ENCODE measurements around the gene STX7.

Gene STX7

DNA sequence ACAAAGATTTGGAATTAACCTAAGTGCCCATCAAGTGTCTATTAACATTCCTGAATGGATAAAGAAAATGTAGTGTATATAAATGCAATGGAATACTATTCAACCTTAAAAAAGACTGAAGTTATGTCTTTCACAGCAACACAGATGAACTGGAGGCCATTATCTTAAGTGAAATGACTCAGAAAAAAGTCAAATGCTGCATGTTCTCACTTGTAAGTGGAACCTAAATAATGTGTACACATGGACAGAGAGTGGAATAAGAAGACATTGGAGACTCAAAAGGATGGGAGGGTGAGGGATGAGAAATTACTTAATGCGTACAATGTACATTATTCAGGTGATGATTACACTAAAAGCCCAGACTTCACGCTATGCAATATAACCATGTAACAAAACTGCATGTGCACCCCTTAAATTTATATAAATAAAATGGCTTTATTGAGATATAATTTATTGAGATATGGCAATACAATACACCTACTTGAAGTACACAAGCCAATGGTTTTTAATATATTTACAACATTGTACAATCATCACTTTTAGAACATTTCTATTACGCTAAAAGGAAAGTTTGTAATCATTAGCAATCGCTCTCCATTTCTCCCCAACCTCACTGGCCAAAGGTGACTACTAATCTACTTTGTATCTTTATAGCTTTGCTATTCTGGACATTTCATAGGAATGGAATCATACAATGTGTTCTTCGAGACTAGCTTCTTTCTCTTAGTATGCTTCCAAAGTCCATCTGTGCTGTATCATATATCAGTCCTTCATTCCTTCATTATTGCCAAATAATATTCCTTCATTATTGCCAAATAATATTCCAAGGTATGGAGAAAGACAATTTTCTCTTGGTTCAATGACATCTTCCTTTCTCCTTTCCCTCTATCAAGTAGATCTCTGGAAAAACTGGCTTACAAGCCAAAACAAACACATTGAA, 5.8 kb downstream of the STX7 start:
- no peak for DNase-seq

DNA sequence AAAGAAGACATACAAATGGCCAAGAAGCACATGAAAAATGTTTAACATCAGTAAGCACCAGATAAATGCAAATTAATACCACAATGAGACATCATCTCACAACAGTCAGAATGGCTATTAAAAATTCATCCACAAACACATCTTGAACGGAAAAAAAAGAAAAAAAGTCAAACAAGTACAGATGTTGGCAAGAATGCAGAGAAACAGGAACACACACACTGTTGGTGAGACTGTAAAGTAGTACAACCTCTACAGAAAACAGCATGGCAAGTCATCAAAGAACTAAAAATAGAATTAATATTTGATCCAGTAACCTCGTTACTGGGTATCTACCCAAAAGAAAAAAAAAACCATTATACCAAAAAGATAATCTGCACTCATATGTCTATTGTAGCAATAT, 6.5 kb downstream of the STX7 start:
- DNase-seq = no peak

DNA sequence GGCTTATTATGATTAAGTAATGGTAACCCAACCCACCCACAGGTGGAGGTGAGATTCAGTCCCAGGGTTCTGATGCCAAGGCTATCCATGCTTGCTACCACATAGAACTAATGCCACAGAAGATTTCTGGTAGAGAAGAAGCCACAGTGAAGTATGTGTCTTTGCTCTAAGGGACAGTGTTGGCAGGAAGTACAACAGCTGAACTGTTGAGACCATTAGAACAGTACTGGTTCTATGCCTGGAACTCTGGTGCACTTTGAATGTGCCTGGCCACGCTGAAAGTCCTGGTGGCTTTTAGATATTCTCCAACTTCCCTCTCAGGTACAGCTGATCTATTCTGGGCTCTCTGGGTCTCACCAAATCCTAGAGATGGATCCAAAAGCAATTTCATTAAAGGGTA, 7.8 kb downstream of the STX7 start:
- no peak for DNase-seq

DNA sequence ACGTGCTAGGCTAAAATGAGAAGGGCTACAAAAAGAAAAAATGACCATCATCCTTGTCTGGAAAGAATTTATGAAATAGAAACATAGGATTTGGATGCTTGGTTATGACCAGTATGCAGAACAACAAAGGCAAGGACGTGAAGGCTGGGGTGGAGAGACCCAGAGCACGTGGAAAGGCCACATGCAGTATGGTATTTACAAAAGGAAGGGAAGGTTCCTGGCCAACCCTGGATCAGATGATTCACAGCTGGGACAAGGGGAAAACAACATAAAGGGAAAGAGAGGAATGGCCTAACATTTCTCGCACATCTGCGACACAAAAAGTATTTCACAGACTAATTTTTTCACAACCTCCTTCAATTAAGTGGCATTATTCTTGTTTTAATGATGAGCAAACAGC, 8.2 kb downstream of the STX7 start:
- no peak for DNase-seq

DNA sequence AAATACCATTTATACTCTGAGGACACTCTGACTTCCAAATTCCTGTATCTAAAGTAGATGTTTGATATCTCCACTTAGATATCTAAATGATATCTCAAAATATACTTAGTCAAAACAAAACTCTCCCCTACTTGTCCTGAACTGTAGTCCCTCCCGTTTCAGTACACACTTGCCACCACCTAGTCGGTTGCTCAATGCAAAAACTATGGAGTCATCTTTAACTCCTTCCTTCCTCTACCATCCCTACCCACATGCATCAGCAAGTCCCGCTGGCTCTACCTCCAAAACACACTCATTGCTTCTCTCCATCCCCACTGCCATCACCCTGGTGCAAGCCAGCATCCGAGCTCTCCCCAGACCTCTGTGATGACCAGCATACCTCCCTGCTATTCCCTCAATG, 13.2 kb downstream of the STX7 start:
- DNase-seq = no peak

DNA sequence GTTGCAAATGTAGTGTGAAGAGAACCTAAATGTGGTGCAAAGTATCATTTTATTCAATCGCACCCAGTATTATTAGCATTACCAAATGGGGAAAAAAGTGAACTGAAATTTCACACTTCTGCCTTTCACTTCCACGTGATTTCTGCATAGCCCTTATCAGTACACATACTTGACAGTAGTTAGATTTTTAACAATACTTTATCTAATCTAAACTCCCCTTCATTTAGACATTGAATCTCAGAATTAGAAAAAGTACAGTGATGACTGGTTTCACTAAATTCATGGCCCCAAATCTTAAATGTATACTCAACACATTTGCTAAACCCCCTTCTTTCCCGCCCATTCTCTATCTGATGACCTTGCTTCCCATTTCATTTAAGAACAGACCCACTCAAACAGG, 14.3 kb downstream of the STX7 start:
- DNase-seq = no peak

DNA sequence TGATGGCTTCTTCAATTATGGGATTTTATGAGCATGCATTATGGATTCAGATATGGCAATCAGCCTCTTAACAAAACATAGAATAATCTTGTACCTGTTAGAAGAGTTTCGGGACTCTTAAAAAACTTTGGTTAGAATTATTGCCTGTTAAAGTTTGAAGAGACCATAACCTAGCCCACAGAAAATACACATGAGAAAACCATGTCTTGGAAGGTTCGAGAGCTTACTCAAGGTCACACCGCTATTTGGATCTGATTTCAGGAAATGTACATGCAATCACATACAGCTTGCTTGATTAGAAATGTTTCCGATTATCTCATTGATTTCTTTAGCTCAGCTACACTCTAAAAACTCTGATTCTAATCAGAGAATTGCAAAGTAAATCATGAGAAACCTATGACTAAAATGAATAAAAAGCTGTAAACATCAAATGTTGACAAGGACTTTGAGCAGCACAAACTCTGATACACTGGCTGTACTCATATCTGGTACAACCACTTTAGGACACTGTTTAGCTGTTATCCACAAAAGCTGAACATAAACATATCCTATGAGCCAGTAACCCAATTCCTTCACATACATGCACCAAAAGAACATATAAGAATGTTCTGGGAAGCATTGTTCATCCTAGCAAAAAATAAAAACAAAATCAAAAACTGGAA, 16.3 kb downstream of the STX7 start:
- no peak for DNase-seq

DNA sequence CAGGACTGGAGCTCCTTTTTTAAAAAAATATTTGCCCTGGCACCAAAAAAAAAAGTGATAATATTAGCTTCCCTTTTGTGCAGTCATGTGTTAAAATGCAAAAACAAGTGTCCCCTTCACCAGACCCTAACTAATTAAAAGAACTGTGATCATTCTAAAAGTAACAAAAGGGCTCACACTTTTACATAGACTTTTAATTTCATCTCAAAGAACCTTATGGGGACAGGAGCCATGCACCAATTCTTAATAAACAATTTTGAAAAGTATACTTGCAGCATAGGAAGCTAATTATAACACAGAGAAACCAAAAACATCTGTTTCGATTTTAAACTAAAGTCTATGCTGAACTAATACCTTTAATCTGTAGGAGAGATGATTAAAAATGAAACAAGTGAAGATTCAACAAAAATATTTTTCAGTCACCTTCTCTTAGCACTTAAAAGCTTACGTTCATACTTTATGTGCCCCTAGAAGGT, 17.3 kb downstream of the STX7 start:
- DNase-seq = no peak

DNA sequence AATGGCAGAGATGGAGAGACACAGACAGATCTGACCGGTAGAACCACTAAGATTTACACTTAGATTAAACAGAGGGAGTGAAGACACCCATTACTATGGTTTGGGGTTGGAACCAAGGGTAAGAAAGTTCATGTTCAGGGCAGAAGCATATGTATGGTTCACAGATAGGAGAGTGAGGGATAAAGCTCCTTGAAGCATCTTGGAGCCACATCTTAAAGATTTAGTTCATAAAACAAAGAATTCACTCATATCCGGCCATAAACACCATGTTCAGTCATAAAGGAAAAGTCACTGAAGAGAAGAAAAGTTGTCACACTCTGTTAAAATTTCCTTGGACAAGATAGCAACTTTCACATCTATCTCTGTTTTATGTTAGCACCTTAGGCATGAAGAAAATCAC, 18.0 kb downstream of the STX7 start:
- no peak for DNase-seq

DNA sequence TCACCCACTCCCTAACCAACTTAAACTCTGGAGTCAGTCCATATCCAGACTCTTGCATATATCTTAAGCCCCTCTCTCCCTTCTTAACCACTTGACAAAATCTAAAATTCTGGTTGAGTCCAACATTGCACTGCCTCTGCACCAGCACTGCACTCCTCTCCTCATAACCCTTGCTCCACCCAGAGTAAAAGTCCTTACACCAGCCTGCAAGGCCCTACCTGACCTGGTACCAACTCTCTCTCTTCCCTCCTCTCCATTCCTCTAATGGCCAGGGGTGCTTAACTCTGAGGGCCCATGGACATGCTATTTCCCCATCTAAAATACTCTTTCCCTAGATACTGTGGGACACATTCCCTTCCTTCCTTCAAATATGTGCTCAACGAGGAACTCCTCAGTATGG, 21.0 kb downstream of the STX7 start:
- DNase-seq = no peak

DNA sequence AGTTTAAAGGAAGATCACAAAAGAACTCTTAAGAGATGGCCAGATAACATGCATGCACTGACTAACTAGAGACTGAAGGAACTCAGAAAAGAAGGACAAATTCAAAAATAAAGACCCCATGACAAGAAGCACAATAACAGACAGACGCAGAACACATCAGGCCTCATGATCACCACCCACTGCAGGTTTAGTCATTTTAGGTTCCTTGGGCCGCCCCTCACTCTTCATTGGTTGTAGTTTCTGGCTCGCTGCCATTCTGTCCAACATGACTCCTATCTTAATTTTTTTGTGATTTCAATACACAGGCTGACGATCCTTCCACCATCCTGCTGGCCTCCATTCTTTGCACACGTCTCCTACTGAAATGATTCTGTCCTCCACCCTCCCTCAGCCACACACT, 21.6 kb downstream of the STX7 start:
- peak; percentile 32 for DNase-seq

DNA sequence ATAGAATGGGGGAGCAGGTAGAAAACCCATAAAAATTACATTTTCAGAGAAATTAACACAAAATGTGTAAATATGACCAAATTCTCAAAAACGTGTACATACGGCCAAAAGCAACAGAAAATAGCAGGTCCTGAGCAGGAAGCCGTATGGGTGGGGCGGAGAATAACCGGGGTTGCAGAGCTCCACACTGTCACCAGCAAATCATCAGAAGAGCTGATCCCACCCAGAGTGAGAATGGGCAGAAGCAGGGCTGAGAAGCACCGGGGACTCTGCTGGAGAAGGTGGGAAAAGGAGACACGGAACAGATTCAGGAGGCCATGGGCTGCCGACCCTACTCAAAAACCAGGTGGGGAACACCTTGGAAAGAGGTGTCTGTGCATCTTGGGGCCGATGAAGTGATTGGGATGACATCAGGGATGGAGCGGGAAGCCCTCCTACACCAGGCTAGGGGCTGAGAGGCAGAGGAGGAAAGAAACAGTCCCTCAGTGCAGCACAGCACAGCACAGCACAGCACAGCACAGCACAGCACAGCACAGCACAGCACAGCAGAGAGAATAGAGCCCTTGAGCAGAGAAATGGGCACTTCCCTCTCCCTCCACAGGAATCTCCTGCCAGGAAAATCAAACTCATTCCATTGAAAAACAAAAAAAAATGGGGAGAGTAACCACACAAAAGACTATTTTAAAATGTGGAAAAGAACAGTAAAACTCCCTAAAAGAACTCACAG, 22.3 kb downstream of the STX7 start:
- DNase-seq = no peak

DNA sequence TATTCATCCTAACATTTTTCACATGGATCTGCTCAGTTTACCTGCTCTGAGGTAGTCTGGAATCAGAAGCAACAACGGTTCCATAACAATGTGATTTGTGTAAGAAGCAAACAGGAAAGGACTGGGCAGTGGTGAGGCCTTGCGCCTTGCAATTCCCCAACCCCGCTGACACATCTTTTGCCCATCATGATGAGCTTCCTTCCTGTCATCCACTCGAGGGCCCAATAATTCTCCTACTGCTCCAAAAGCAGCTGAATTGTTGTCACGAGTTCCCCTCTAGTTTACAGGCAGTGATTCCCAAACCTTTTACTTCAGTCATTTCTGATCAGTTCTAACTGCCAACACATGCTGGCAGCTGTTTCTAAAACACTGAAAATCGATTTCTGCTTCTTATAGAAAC, 22.9 kb downstream of the STX7 start:
- no peak for DNase-seq

DNA sequence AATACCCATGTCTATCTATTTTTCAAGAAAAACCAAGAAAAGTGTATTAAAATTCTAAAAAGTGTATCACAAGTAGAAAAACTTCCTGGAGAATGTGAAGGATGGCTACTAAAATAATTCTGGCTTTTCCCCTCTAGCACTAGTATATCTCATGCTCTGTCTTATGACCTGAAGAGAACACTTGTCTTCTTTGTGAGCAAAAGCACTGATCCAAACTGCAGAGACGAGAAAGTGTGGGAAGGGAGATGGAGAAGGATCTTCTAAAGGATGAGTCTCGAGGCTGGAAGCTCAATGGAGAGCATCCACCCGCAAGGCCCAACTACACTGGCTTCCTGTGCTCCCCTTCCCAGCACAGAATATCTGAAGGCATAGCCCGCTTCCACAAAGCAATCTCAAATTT, 23.5 kb downstream of the STX7 start:
- no peak for DNase-seq

DNA sequence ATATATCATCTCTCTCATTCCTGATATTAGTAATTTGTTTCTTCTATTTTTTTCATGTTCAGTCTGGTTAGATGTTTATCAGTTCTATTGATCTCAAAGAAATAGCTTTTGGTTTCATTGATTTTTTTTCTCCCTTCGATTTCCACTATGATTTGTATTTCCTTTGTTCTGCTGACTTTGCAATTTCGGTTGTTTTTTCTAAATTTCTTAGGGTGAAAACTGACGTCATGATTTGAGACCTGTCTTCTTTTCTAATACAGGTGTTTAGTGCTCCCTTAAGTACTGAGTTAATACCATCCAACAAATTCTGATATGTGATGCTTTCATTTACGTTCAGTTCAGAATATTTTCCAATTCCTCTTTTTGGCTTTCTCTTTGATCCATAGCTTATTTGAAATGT, 25.2 kb downstream of the STX7 start:
- DNase-seq = no peak

DNA sequence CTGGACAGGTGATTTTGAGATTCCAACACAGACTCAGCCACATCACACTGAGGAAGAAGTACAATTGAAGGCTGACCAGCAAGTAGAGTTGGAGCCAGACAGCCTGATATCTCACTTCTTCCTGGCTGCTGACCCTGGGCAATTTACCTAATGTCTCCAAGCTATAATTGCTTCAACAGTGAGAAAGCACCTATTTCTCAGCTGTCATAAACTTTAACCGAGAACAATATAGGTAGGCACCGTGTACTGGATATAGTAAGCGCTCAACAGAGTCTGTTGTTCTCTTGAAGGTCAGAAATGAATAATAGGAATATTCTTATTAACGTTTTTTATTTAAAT, 28.3 kb downstream of the STX7 start:
- DNase-seq = no peak

DNA sequence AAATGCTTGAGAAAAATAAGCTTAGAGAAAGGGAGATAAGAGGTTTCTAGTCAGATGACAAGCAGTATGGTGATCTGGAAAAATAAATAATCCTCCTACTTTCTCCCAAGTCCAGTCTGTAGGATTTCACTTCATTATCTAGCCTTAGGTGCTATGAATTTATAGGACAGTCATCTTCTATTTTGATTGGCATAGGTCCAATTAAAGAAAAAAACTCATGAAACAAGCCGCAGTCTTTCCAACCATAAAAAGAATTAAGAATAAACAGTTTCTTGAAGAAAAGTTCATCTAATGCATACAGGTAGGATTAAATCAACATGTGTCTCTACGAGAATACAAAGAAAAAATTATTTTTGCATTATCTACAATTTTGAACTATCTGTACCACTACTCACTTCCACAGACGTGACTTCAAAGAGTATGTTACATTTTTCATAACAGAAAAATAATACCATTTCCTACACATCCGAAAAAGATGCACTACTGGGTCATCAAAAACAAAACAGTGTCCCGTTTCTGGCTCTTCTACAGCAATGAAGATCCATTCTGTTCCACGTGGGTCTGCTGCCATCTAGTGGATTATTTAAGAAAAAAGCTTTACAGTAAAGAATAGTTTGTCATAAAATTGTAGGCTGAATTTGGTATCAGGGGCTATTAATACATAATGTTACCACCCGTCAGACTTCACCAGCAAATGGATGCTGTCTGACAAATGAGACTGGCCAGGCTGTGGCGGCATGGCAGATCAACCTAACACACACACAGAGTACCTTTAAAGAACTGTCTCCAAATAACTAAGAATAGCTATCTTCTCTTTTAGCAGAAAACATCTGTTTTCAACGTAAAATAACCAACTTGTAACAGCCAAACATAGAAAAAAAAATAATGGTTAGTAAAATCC, 28.9 kb downstream of the STX7 start:
- peak; percentile 61 for DNase-seq

DNA sequence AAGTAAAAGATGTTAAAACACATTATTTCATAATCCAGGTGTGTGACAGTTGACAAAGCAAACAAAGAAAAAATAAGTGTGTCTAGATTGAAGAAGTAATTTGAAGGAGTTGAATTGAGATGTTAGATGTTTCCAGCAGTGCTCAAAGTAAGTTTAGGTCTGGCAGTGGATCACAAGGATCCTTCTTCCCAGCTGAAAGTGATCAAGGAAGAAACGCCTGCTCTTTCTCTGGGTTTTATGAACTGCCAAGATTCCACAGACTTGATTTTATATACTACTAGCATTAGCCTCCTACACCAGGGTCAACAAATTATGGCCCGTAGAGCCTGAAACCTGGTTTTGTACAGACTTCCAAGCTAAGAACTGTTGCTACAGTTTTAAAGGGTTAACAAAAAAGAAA, 30.3 kb downstream of the STX7 start:
- no peak for DNase-seq

DNA sequence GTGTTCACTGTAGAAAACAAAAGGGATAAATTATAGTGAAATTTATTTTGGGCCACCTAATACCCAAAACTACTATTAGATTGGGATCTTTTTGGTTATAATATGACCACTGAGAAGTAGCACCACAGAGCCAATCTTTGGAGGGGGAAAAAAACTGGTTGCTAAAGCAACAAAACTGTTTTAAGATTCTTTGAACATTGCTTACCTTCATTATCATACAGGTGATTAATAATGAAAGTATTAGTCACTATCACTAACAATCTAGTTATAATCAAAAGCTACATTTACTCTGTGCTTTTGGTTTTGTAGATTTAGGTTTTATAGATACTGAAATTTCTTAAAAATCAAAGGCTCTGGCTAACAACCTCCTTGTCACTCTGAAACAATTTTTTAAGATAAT, 31.7 kb downstream of the STX7 start:
- no peak for DNase-seq

DNA sequence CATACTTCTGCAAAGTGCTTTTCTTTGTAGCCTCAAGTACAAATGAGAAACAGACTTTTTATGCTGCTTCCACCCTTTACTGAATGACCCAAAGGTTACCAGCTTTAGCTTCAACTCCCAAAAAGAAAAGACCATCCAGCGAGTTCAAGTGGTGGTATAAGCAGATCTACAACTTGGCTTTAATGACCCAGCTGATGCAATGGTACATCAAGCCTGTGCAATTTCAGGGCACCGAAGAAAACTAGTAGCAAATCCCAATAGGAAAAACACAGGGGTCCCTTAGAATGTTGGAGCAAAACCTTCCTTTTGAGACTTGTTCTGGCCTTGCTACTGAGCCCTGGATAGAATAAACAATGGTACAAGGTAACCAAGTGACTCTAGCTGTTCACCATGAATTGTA, 33.8 kb downstream of the STX7 start:
- no peak for DNase-seq

DNA sequence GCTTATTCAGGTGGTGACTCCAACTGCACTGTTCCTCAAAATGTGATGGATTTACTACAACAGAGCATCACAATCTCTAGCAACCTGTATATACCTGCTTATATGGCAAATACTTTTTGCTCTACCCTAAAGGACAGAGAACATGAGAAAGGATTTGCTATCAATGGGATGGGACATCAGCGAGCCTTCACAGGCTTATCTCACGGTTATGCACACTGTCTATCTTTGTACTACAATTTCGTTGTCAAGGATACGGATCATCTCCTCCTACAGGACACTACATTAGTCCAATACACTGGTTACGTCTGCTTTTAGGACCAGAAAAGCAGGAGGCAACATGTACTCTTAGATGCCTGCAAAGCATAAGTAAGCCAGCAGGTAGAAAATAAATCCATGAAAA, 34.2 kb downstream of the STX7 start:
- no peak for DNase-seq

DNA sequence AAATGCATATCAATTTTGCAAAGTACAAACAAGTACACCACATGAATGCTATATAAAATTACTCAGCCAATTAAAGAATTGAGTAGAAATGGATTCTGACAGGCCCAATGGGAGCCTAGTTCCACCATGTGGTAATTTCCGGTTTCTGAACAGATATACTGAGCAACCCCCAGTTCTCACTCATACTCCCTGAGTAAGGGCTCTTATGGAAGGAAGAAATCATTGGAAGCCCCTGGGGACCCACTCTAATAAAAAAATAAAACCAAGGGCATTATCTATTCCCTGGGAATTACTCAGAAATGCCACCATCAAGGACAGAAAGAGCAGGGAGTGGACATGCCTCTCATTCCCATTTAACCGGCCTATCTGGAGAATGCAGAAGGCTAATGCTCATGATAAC, 34.6 kb downstream of the STX7 start:
- DNase-seq = no peak

DNA sequence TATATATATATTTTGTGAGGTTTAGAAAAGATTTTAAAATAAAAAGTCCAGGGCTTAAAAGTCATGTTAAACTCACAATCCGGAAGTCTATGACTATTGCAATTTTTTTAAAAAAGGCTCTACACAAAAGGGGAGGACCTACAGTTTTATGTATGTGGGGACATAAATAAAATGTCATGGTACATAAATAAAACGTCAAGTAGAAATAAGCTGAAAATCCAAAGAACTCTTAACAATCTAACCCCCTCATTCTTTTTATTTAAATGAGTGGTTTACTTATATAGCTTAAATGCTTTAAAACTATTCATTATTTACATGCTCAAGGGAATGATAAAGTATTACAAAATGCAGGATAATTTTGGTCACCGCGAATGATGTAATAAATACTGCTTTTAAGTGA, 36.2 kb downstream of the STX7 start:
- no peak for DNase-seq
